MM.1S (cell line): ENCODE results near the gene CASP8.

Experiments used
- CTCF ChIP-seq: fragments of 300-600 bp; sonication (generic); IDR thresholded peaks from 2 replicates; pipeline ENCODE4 v1.5.1; 2016; ENCODE audit warnings: antibody characterized with exemption, low read length, mixed read lengths
- EZH2 ChIP-seq: fragments of 300-600 bp; sonication (generic); optimal IDR thresholded peaks from 2 replicates; pipeline ENCODE3; 2017; ENCODE audit warnings: low read depth, mild to moderate bottlenecking, antibody characterized with exemption, low read length, mixed read lengths

- no peak for TF ChIP-seq EZH2
- no peak for TF ChIP-seq CTCF
Measured at GRCh38 chr2:201269764-201270163, 9.4 kb downstream of the CASP8 start.
